ENCODE results near the gene ENTPD8. TPM values are rescaled to one million over a fixed set of nuclear protein-coding genes. Genes with fewer than 3 reads are reported as not detected.

The ENTPD8 gene
- total and polyA plus RNA-seq, 2 of the 13 experiments (the other 11 are each of a cell fraction or from before 2014, with no cell fraction given), result 0.26 to 0.44 TPM

DNA sequence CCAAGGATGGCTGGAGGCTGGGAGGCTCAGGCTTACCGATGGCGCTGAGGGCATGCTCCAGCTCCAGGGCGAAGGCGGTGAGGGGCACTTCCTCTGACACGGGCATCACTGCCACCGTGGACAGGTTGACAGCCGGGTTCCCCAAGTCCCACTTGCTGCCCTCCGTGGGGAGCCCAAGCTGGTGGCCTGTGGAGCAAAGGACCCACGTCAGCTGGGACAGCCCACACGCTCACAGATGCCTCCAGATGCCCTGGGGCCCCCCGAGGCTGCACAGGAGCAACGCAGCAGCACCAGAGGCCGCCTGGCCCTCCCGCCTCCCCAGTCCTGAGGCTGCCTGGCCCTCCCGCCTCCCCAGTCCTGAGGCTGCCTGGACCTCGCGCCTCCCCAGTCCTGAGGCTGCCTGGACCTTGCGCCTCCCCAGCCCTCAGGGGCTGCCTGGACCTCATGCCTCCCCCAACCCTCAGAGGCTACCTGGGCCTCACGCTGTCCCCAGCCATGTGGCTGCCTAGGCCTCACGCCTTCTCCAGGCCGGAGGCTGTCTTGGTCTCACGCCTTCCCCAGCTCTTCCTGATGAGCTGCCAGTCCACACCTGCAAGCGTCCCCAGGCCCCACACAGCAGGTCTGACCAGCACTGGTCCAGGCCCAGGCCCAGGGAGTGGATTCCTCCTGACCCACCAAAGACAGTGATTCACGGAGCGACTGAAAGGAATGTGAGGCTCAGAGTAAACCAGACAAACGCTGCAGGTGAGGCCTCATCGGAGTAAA, 43.6 kb upstream of the ENTPD8 start (continued):
- TF ChIP-seq ZNF703 (CRISPR knock-in tag; IDR thresholded peaks at IDR 0.05; ENCODE audit: borderline replicate concordance), result no peak
- TF ChIP-seq MIER3 (CRISPR knock-in tag; IDR thresholded peaks at IDR 0.05; ENCODE audit: borderline replicate concordance), result no peak
- no peak for TF ChIP-seq ESRRA (CRISPR knock-in tag; IDR thresholded peaks at IDR 0.05; ENCODE audit: low read depth)
- TF ChIP-seq ZNF501 (CRISPR knock-in tag; IDR thresholded peaks at IDR 0.05), result peak; percentile 36; the same call in 1 of the 2 replicates
- no peak for TF ChIP-seq MLLT10 (CRISPR knock-in tag; IDR thresholded peaks at IDR 0.05)
- no peak for TF ChIP-seq HOXA5 (CRISPR knock-in tag; IDR thresholded peaks at IDR 0.05)
- no peak for TF ChIP-seq SYNCRIP (IDR thresholded peaks at IDR 0.05; ENCODE audit: insufficient read depth, low read depth, low read length)
- TF ChIP-seq, protein P1, sequence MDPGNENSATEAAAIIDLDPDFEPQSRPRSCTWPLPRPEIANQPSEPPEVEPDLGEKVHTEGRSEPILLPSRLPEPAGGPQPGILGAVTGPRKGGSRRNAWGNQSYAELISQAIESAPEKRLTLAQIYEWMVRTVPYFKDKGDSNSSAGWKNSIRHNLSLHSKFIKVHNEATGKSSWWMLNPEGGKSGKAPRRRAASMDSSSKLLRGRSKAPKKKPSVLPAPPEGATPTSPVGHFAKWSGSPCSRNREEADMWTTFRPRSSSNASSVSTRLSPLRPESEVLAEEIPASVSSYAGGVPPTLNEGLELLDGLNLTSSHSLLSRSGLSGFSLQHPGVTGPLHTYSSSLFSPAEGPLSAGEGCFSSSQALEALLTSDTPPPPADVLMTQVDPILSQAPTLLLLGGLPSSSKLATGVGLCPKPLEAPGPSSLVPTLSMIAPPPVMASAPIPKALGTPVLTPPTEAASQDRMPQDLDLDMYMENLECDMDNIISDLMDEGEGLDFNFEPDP (CRISPR knock-in tag; conservative IDR thresholded peaks at IDR 0.05), result no peak
- TF ChIP-seq HDAC2 (CRISPR knock-in tag; IDR thresholded peaks at IDR 0.05), result no peak
- TF ChIP-seq ZNF30 (CRISPR knock-in tag; IDR thresholded peaks at IDR 0.05), result 0 out of 2 replicates have a peak, but pooled peaks have one; percentile 28
- TF ChIP-seq, protein P2, sequence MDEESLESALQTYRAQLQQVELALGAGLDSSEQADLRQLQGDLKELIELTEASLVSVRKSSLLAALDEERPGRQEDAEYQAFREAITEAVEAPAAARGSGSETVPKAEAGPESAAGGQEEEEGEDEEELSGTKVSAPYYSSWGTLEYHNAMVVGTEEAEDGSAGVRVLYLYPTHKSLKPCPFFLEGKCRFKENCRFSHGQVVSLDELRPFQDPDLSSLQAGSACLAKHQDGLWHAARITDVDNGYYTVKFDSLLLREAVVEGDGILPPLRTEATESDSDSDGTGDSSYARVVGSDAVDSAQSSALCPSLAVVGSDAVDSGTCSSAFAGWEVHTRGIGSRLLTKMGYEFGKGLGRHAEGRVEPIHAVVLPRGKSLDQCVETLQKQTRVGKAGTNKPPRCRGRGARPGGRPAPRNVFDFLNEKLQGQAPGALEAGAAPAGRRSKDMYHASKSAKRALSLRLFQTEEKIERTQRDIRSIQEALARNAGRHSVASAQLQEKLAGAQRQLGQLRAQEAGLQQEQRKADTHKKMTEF (CRISPR knock-in tag; IDR thresholded peaks at IDR 0.05), result no peak
- no peak for TF ChIP-seq ZNF563 (CRISPR knock-in tag; IDR thresholded peaks at IDR 0.05)
- TF ChIP-seq ZNF569 (CRISPR knock-in tag; IDR thresholded peaks at IDR 0.05; ENCODE audit: borderline replicate concordance), result no peak
- no peak for TF ChIP-seq ZNF260 (CRISPR knock-in tag; IDR thresholded peaks at IDR 0.05; ENCODE audit: borderline replicate concordance, low read depth)
- TF ChIP-seq MIER2 (CRISPR knock-in tag; IDR thresholded peaks at IDR 0.05), result no peak
- TF ChIP-seq, protein P3, sequence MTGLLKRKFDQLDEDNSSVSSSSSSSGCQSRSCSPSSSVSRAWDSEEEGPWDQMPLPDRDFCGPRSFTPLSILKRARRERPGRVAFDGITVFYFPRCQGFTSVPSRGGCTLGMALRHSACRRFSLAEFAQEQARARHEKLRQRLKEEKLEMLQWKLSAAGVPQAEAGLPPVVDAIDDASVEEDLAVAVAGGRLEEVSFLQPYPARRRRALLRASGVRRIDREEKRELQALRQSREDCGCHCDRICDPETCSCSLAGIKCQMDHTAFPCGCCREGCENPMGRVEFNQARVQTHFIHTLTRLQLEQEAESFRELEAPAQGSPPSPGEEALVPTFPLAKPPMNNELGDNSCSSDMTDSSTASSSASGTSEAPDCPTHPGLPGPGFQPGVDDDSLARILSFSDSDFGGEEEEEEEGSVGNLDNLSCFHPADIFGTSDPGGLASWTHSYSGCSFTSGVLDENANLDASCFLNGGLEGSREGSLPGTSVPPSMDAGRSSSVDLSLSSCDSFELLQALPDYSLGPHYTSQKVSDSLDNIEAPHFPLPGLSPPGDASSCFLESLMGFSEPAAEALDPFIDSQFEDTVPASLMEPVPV (CRISPR knock-in tag; IDR thresholded peaks at IDR 0.05), result no peak
- TF ChIP-seq NCOA2 (CRISPR knock-in tag; IDR thresholded peaks at IDR 0.05), result no peak
- no peak for TF ChIP-seq EEA1 (CRISPR knock-in tag; IDR thresholded peaks at IDR 0.05; ENCODE audit: borderline replicate concordance)
- no peak for TF ChIP-seq ZNF770 (CRISPR knock-in tag; IDR thresholded peaks at IDR 0.05)
- no peak for TF ChIP-seq STAT6 (CRISPR knock-in tag; IDR thresholded peaks at IDR 0.05; ENCODE audit: borderline replicate concordance)
